GM10248 (cell line): Measurements from ENCODE around the gene MAB21L3.

Source experiments
- CTCF ChIA-PET: fragments of 300-600 bp; sonication (Branson Sonifier 250); formaldehyde crosslinking; extraction: SDS; loops from one replicate; lab custom pipeline; 2021; ENCODE audit warnings: antibody characterized with exemption; lab: Yijun Ruan, JAX
- POLR2A ChIA-PET: fragments of 350-650 bp; sonication (Branson Sonifier 250); formaldehyde crosslinking; extraction: SDS; loops from one replicate; lab custom pipeline; 2020; ENCODE audit warnings: antibody characterized with exemption; lab: Yijun Ruan, JAX
- DNase-seq: peaks from one replicate; pipeline ENCODE4 v3.0.0; 2012; ENCODE audit errors: extremely low spot score
- TF ChIP-seq, protein P1 (sequence below): IDR thresholded peaks from 2 replicates; pipeline ENCODE4 v1.5.1; 2012; ENCODE audit warnings: mild to moderate bottlenecking, low read depth; ENCODE audit errors: extremely low read depth, missing control alignments, control extremely low read depth

The MAB21L3 gene

GRCh38 chr1:116123837-116124533, 12.8 kb downstream of the MAB21L3 start:
- TF ChIP-seq, protein P1, sequence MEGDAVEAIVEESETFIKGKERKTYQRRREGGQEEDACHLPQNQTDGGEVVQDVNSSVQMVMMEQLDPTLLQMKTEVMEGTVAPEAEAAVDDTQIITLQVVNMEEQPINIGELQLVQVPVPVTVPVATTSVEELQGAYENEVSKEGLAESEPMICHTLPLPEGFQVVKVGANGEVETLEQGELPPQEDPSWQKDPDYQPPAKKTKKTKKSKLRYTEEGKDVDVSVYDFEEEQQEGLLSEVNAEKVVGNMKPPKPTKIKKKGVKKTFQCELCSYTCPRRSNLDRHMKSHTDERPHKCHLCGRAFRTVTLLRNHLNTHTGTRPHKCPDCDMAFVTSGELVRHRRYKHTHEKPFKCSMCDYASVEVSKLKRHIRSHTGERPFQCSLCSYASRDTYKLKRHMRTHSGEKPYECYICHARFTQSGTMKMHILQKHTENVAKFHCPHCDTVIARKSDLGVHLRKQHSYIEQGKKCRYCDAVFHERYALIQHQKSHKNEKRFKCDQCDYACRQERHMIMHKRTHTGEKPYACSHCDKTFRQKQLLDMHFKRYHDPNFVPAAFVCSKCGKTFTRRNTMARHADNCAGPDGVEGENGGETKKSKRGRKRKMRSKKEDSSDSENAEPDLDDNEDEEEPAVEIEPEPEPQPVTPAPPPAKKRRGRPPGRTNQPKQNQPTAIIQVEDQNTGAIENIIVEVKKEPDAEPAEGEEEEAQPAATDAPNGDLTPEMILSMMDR: no peak
- ChIA-PET CTCF (interaction anchor here (1.0 to 5.0 kb wide), 7 partner anchors 10 to 361 kb away, joined by 3 to 20 read pairs (median 6); no protein-coding TSS in a partner anchor), POLR2A (no interaction called here)
- no peak for DNase-seq

DNA sequence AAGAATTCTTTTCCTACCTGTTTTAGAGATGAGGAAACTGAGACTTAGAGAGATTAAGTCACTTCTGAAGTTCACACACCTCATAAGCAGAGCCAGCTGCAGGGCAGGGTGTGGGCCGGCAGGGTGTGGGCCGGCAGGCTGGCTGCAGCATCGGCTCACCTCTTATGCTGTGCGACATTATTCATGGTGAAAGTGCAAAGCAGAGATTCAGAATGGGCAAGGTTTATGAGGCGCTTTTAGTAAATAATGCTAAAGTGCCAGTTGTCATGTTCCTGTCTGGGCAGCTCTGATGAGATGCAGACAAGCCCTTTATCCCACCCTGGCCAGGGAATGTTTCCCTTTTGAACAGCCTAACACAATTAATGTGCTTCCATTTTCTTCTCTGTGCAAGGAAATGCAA, 14.6 kb downstream of the MAB21L3 start:
- POLR2A ChIA-PET: no interaction called here
- CTCF ChIA-PET: interaction anchor here (0.8 to 2.3 kb wide), 3 partner anchors 14 to 373 kb away, joined by 3 to 6 read pairs (median 3); no protein-coding TSS in a partner anchor
- TF ChIP-seq, protein P1: no peak
- no peak for DNase-seq

DNA sequence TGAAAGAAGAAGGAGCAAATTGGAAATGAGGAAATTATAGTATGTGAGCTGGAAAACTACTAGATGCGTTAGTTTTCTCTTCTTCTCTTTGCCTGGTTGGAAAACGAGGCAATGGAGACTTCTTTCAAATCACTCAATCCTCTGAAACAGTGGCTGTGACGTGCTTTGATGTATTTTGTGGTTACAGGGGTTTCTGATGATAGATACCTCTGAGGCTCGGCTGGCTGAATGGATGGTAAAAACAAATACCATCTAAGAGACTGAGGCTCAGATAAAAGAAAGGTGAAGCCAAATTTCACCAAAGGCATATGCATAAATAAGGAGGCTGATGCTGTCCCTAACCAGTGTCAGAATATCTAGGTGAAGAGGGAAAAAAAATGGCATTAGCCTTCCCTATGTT, 15.1 kb downstream of the MAB21L3 start:
- ChIA-PET CTCF (interaction anchor here (0.8 to 5.4 kb wide), 3 partner anchors 13 to 373 kb away, joined by 3 to 30 read pairs (median 6); no protein-coding TSS in a partner anchor), POLR2A (no interaction called here)
- TF ChIP-seq, protein P1: no peak
- DNase-seq: no peak

DNA sequence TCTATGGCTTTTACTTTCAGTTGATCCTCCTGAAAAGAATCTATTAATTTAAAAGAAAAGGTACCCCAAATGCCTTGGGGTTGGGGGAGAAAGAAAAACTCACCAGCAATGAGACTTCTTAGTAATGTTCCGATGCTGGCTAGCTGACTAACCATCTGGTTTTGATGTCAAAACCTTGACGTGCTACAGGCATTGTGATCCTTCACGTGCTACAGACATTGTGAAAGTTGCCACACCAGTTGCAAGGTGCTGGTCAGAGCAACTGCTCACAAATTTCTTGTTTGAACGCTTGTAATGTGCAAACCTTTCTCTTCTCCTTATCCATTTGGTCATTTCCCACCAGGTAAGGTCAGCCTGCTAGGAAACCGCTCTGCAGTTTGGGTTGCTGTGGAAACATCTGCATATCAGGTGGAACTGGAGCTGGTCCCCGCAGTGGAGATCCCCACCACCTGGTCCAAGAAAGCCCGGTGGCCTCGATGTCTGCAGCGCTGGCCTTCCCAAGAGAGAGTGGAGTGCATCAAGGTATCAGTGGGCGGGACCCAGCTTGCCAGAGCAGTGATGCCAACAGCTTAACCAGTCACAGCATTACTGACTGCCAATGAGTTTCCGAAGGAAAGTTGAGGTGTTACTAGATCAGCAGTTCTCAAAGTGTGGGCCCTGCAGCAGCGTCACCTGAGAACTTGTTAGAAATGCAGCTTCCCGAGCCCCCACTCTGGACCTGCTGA, 16.1 kb downstream of the MAB21L3 start:
- TF ChIP-seq, protein P1: no peak
- POLR2A ChIA-PET: no interaction called here
- CTCF ChIA-PET: interaction anchor here (1.0 to 5.4 kb wide), 3 partner anchors 12 to 370 kb away, joined by 4 to 30 read pairs (median 6); no protein-coding TSS in a partner anchor
- no peak for DNase-seq

- CTCF ChIA-PET: interaction anchor here (2.3 to 5.4 kb wide), 2 partner anchors 11 to 22 kb away, joined by 6 to 30 read pairs; no protein-coding TSS in a partner anchor
- DNase-seq: no peak
- TF ChIP-seq, protein P1: no peak
- POLR2A ChIA-PET: no interaction called here
These were observed 16.8 kb downstream of the MAB21L3 start for GRCh38 chr1:116127848-116128540.

DNA sequence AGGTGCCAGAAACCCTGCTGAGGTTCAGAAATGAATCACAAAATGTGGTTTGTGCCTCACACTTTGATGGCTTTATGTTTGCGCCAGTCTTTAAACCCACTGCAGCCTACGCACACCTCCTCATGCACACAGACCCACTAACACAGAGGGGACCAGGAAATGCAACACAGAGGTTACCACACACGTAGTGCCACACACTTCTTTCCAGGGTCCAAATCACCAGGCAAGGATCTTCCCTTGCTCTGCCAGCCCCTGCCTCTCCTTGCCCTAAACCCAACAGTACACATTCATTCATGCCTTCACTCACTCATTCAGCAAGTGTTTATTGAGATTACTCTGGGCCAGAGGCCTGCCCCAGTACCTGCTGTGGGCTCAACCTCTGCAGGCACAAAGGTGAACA, 17.5 kb downstream of the MAB21L3 start:
- ChIA-PET CTCF (interaction anchor here (5.4 kb wide), 1 partner anchor 11 kb away, joined by 30 read pairs; no protein-coding TSS in a partner anchor), POLR2A (no interaction called here)
- no peak for DNase-seq
- TF ChIP-seq, protein P1: no peak
